Measurements from ENCODE around the gene GSTM1. TPM values are rescaled to one million over a fixed set of nuclear protein-coding genes. Genes with fewer than 3 reads are reported as not detected.
"Not testable (repeated sequence)": the region's sequence is repeated elsewhere in the genome, so short reads cannot be mapped to it uniquely, and the experiment has no call there.

GSTM1 gene
- total RNA-seq, 1 donor from 2014 or later, result 13.8 TPM

DNA sequence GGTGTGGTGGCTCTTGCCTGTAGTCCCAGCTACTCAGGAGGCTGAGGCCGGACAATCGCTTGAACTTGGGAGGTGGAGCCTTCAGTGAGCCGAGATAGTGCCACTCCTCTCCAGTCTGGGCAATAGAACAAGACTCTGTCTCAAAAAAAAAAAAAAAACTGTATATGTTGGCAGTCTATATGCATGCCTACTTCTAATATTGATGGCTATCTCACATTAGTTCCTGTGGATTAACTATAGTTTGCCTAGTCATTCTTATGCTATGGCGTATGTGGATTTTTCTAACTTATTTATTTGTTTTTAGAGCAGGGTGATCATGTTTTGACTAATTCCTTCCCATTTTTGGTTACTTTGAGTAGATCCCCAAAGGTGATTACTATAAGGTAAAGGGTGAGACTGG lies 9.4 kb downstream of the GSTM1 start:
- no peak overlapping the region for H2AFZ ChIP-seq (replicated peaks)
- no peaks in the 10 kb centered on the region for H3K4me1 ChIP-seq
- Mint-ChIP-seq H3K27ac (no peak overlapping the region), H3K27me3 (ENCODE audit: insufficient read depth, low read depth) (no peaks in the 10 kb centered on the region), H3K4me1 (no peaks in the 10 kb centered on the region), H3K9me3 (no peaks in the 10 kb centered on the region), H3K36me3 (no peaks in the 10 kb centered on the region), H3K4me3 (no peak overlapping the region)
- H3F3A ChIP-seq (ENCODE audit: low read depth), result no peaks in the 10 kb centered on the region
- H4K20me1 ChIP-seq (ENCODE audit: low read depth), result no peaks in the 10 kb centered on the region
- no peak overlapping the region for H3K9ac ChIP-seq
- no peaks in the 10 kb centered on the region for H3K27me3 ChIP-seq
- H3K9me3 ChIP-seq (ENCODE audit: low read depth), result no peaks in the 10 kb centered on the region
- H3K36me3 ChIP-seq, result no peaks in the 10 kb centered on the region
- H3K79me2 ChIP-seq (ENCODE audit: low read depth), result no peaks in the 10 kb centered on the region
- no peak for DNase-seq (ENCODE audit: low spot score)
- H3K4me2 ChIP-seq, result no peak overlapping the region
- TF ChIP-seq EZH2 (IDR thresholded peaks at IDR 0.05) (no peak), CTCF (IDR thresholded peaks at IDR 0.05) (no peak), EZH2phosphoT487 (IDR thresholded peaks at IDR 0.05) (no peak)
- no peak overlapping the region for H3K27ac ChIP-seq
- H3K4me3 ChIP-seq, result no peak overlapping the region

- H3K27me3 ChIP-seq; H3K4me3 ChIP-seq; H3K4me1 Mint-ChIP-seq; H3K9me3 ChIP-seq (ENCODE audit: low read depth); H3K4me1 ChIP-seq; H3K4me3 Mint-ChIP-seq; H3K27ac Mint-ChIP-seq; H3K27ac ChIP-seq; H3K36me3 ChIP-seq; H3K9me3 Mint-ChIP-seq; H3K79me2 ChIP-seq (ENCODE audit: low read depth); H3K27me3 Mint-ChIP-seq (ENCODE audit: insufficient read depth, low read depth); H3F3A ChIP-seq (ENCODE audit: low read depth); H3K9ac ChIP-seq; H3K4me2 ChIP-seq; DNase-seq (ENCODE audit: low spot score); H3K36me3 Mint-ChIP-seq; H4K20me1 ChIP-seq (ENCODE audit: low read depth); H2AFZ ChIP-seq (replicated peaks): not testable (repeated sequence)
Measured at GRCh38 chr1:109697861-109698260, 10.2 kb downstream of the GSTM1 start.

- H3K4me1 Mint-ChIP-seq; H3K79me2 ChIP-seq (ENCODE audit: low read depth); H4K20me1 ChIP-seq (ENCODE audit: low read depth); H3K36me3 Mint-ChIP-seq; H2AFZ ChIP-seq (replicated peaks); H3F3A ChIP-seq (ENCODE audit: low read depth); DNase-seq (ENCODE audit: low spot score); H3K4me2 ChIP-seq; H3K9ac ChIP-seq; H3K9me3 ChIP-seq (ENCODE audit: low read depth); H3K4me3 Mint-ChIP-seq; H3K27ac ChIP-seq; H3K4me1 ChIP-seq; H3K4me3 ChIP-seq; H3K36me3 ChIP-seq; H3K27me3 Mint-ChIP-seq (ENCODE audit: insufficient read depth, low read depth); H3K27me3 ChIP-seq: not testable (repeated sequence)
- H3K9me3 Mint-ChIP-seq, result peaks cover 18% of the 10 kb centered on the region
- peak overlapping the region; percentile 59 for H3K27ac Mint-ChIP-seq
Measured at GRCh38 chr1:109702940-109703339, 15.3 kb downstream of the GSTM1 start.

- no peaks in the 10 kb centered on the region for H3K27me3 ChIP-seq
- no peaks in the 10 kb centered on the region for H3F3A ChIP-seq (ENCODE audit: low read depth)
- no peaks in the 10 kb centered on the region for H3K4me1 ChIP-seq
- H3K4me3 ChIP-seq, result no peak overlapping the region
- Mint-ChIP-seq H3K4me1 (no peaks in the 10 kb centered on the region), H3K4me3 (no peak overlapping the region), H3K36me3 (peaks cover under 1% of the 10 kb centered on the region), H3K27me3 (ENCODE audit: insufficient read depth, low read depth) (peaks cover 5% of the 10 kb centered on the region), H3K27ac (no peak overlapping the region), H3K9me3 (peaks cover 23% of the 10 kb centered on the region)
- H2AFZ ChIP-seq (replicated peaks), result no peak overlapping the region
- peak; percentile 15 for DNase-seq (ENCODE audit: low spot score)
- no peak overlapping the region for H3K9ac ChIP-seq
- no peaks in the 10 kb centered on the region for H3K79me2 ChIP-seq (ENCODE audit: low read depth)
- H3K27ac ChIP-seq, result no peak overlapping the region
- H3K4me2 ChIP-seq, result no peak overlapping the region
- TF ChIP-seq CTCF (IDR thresholded peaks at IDR 0.05) (no peak), EZH2phosphoT487 (IDR thresholded peaks at IDR 0.05) (no peak), EZH2 (IDR thresholded peaks at IDR 0.05) (no peak)
- no peaks in the 10 kb centered on the region for H3K9me3 ChIP-seq (ENCODE audit: low read depth)
- H3K36me3 ChIP-seq, result no peaks in the 10 kb centered on the region
- H4K20me1 ChIP-seq (ENCODE audit: low read depth), result no peaks in the 10 kb centered on the region
Measured at GRCh38 chr1:109704173-109704572, 16.6 kb downstream of the GSTM1 start.

All from neural progenitor cell (in vitro differentiated cells).